ENCODE results near the gene DNAJC1.

Gene DNAJC1

GRCh38 chr10:21827308-21827707 lies 176.2 kb downstream of the DNAJC1 start:
- no peak overlapping the region for H3K4me3 ChIP-seq (ENCODE audit: low read depth, low read length, poor library complexity, severe bottlenecking)
- H3K9ac ChIP-seq (ENCODE audit: low read length) = no peak overlapping the region
- no peak overlapping the region for H3K4me2 ChIP-seq (ENCODE audit: low read length)
- H3K9me2 ChIP-seq (ENCODE audit: low read depth, low read length) = no peaks in the 10 kb centered on the region
- H3K79me2 ChIP-seq (ENCODE audit: insufficient read depth, low read length) = no peaks in the 10 kb centered on the region
- H3K4me1 ChIP-seq (ENCODE audit: insufficient read depth, low read length, severe bottlenecking) = no peaks in the 10 kb centered on the region
- H3K27ac ChIP-seq (ENCODE audit: low read depth, low read length, poor library complexity, severe bottlenecking) = no peak overlapping the region
- H3K36me3 ChIP-seq (ENCODE audit: insufficient read depth, low read length) = no peaks in the 10 kb centered on the region
- TF ChIP-seq, protein P1, sequence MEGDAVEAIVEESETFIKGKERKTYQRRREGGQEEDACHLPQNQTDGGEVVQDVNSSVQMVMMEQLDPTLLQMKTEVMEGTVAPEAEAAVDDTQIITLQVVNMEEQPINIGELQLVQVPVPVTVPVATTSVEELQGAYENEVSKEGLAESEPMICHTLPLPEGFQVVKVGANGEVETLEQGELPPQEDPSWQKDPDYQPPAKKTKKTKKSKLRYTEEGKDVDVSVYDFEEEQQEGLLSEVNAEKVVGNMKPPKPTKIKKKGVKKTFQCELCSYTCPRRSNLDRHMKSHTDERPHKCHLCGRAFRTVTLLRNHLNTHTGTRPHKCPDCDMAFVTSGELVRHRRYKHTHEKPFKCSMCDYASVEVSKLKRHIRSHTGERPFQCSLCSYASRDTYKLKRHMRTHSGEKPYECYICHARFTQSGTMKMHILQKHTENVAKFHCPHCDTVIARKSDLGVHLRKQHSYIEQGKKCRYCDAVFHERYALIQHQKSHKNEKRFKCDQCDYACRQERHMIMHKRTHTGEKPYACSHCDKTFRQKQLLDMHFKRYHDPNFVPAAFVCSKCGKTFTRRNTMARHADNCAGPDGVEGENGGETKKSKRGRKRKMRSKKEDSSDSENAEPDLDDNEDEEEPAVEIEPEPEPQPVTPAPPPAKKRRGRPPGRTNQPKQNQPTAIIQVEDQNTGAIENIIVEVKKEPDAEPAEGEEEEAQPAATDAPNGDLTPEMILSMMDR (IDR thresholded peaks at IDR 0.05; ENCODE audit: low read length) = no peak
- TF ChIP-seq EZH2 (IDR thresholded peaks at IDR 0.05; ENCODE audit: borderline replicate concordance, low read length) = no peak
- H3K9me3 ChIP-seq (ENCODE audit: low read length) = peaks cover 11% of the 10 kb centered on the region; the same call in 1 of the 2 replicates
- H3F3A ChIP-seq (ENCODE audit: insufficient read depth, low read length) = no peaks in the 10 kb centered on the region
- H2AFZ ChIP-seq (ENCODE audit: low read length) = no peak overlapping the region
- H4K20me1 ChIP-seq (ENCODE audit: insufficient read depth, low read length) = no peaks in the 10 kb centered on the region
- no peaks in the 10 kb centered on the region for H3K27me3 ChIP-seq (ENCODE audit: insufficient read depth, low read length)

DNA sequence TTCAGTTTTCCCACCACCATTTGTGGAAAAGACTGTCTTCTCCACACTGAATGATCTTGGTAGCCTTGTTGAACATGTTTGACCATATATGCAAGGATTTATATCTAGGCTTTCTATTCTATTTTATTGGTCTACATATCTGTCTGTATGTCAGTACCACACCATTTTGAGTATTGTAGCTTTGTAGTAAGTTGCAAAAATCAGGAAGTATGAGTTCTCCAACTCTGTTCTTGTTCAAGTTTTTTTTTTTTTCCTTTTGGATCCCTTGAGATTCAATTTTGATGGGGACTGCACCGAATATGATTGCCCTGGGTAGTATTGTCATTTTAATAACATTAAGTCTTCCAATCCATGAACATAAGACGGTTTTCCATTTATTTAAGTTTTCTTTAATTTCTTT lies 176.8 kb downstream of the DNAJC1 start:
- Histone ChIP-seq H3K27me3 (ENCODE audit: insufficient read depth, low read length) (no peaks in the 10 kb centered on the region), H3K36me3 (ENCODE audit: insufficient read depth, low read length) (no peaks in the 10 kb centered on the region), H2AFZ (ENCODE audit: low read length) (no peak overlapping the region), H3F3A (ENCODE audit: insufficient read depth, low read length) (no peaks in the 10 kb centered on the region), H3K9me3 (ENCODE audit: low read length) (peaks cover 11% of the 10 kb centered on the region; the same call in 1 of the 2 replicates), H3K9me2 (ENCODE audit: low read depth, low read length) (no peaks in the 10 kb centered on the region), H3K79me2 (ENCODE audit: insufficient read depth, low read length) (no peaks in the 10 kb centered on the region), H4K20me1 (ENCODE audit: insufficient read depth, low read length) (no peaks in the 10 kb centered on the region), H3K4me2 (ENCODE audit: low read length) (no peak overlapping the region), H3K27ac (ENCODE audit: low read depth, low read length, poor library complexity, severe bottlenecking) (no peak overlapping the region), H3K4me1 (ENCODE audit: insufficient read depth, low read length, severe bottlenecking) (no peaks in the 10 kb centered on the region), H3K4me3 (ENCODE audit: low read depth, low read length, poor library complexity, severe bottlenecking) (no peak overlapping the region), H3K9ac (ENCODE audit: low read length) (no peak overlapping the region)
- TF ChIP-seq, protein P1 (IDR thresholded peaks at IDR 0.05; ENCODE audit: low read length) = no peak
- no peak for TF ChIP-seq EZH2 (IDR thresholded peaks at IDR 0.05; ENCODE audit: borderline replicate concordance, low read length)

GRCh38 chr10:21825345-21825744 lies 178.2 kb downstream of the DNAJC1 start:
- no peak overlapping the region for H3K4me3 ChIP-seq (ENCODE audit: low read depth, low read length, poor library complexity, severe bottlenecking)
- no peak overlapping the region for H3K4me2 ChIP-seq (ENCODE audit: low read length)
- no peak overlapping the region for H3K9ac ChIP-seq (ENCODE audit: low read length)
- no peaks in the 10 kb centered on the region for H3K4me1 ChIP-seq (ENCODE audit: insufficient read depth, low read length, severe bottlenecking)
- no peak overlapping the region for H3K27ac ChIP-seq (ENCODE audit: low read depth, low read length, poor library complexity, severe bottlenecking)
- H4K20me1 ChIP-seq (ENCODE audit: insufficient read depth, low read length) = no peaks in the 10 kb centered on the region
- H3K9me3 ChIP-seq (ENCODE audit: low read length) = peaks cover 11% of the 10 kb centered on the region; the same call in 1 of the 2 replicates
- no peaks in the 10 kb centered on the region for H3K79me2 ChIP-seq (ENCODE audit: insufficient read depth, low read length)
- H3K36me3 ChIP-seq (ENCODE audit: insufficient read depth, low read length) = no peaks in the 10 kb centered on the region
- H3F3A ChIP-seq (ENCODE audit: insufficient read depth, low read length) = no peaks in the 10 kb centered on the region
- H3K9me2 ChIP-seq (ENCODE audit: low read depth, low read length) = no peaks in the 10 kb centered on the region
- TF ChIP-seq EZH2 (IDR thresholded peaks at IDR 0.05; ENCODE audit: borderline replicate concordance, low read length) = no peak
- TF ChIP-seq, protein P1 (IDR thresholded peaks at IDR 0.05; ENCODE audit: low read length) = no peak
- no peak overlapping the region for H2AFZ ChIP-seq (ENCODE audit: low read length)
- H3K27me3 ChIP-seq (ENCODE audit: insufficient read depth, low read length) = no peaks in the 10 kb centered on the region
